SU-DHL-6 (cell line): ENCODE measurements around the gene TEAD3.

Experiments used
- H2AFZ ChIP-seq: fragments of 200-600 bp; sonication (generic); 2 replicates; pipeline ENCODE4 v1.6.1; 2014; ENCODE audit warnings: low read depth, mild to moderate bottlenecking, moderate library complexity, mixed read lengths, antibody characterized with exemption, low read length; ENCODE audit not compliant: severe bottlenecking
- H3F3A ChIP-seq: fragments of 200-600 bp; shearing (Covaris generic); 2 replicates; pipeline ENCODE4 v1.6.0; 2016; ENCODE audit warnings: antibody characterized with exemption, mild to moderate bottlenecking; ENCODE audit not compliant: insufficient read depth
- H3K27ac ChIP-seq: fragments of 200-600 bp; sonication (generic); 2 replicates; pipeline ENCODE4 v1.5.1; 2016; ENCODE audit warnings: low read depth, mild to moderate bottlenecking, low read length, moderate library complexity, mixed read lengths
- H3K27me3 ChIP-seq: fragments of 200-600 bp; sonication (generic), shearing (Covaris generic); 2 replicates; pipeline ENCODE4 v1.6.0; 2014; ENCODE audit warnings: mild to moderate bottlenecking, low read length
- H3K36me3 ChIP-seq: fragments of 200-600 bp; sonication (generic); 2 replicates; pipeline ENCODE4 v1.6.1; 2014; ENCODE audit warnings: mild to moderate bottlenecking, low read length, mixed read lengths
- H3K4me2 ChIP-seq: fragments of 300-600, 200-600 bp; shearing (Covaris generic), sonication (generic); 2 replicates; pipeline ENCODE4 v1.6.0; 2014; ENCODE audit warnings: low read length, low read depth, mild to moderate bottlenecking; ENCODE audit not compliant: poor library complexity, severe bottlenecking
- H3K4me3 ChIP-seq: fragments of 200-600 bp; sonication (generic); 2 replicates; pipeline ENCODE4 v1.5.1; 2014; ENCODE audit warnings: antibody characterized with exemption, low read length, mild to moderate bottlenecking, mixed read lengths; ENCODE audit not compliant: insufficient read depth, poor library complexity, severe bottlenecking
- H3K79me2 ChIP-seq: fragments of 200-600 bp; sonication (generic); 2 replicates; pipeline ENCODE4 v1.6.1; 2014; ENCODE audit warnings: mild to moderate bottlenecking, low read length, moderate library complexity; ENCODE audit not compliant: insufficient read depth
- H3K9ac ChIP-seq: fragments of 200-600 bp; sonication (generic); 2 replicates; pipeline ENCODE4 v1.7.0; 2014; ENCODE audit warnings: mild to moderate bottlenecking, low read length
- H3K9me2 ChIP-seq: fragments of 200-600 bp; sonication (generic); replicated peaks from 2 replicates; pipeline ENCODE4 v1.6.1; 2014; ENCODE audit warnings: low read length; ENCODE audit not compliant: insufficient read depth
- H3K9me3 ChIP-seq: fragments of 200-600 bp; sonication (generic); 2 replicates; pipeline ENCODE4 v1.6.1; 2014; ENCODE audit warnings: low read length, mixed read lengths; ENCODE audit not compliant: insufficient read depth
- H4K20me1 ChIP-seq: fragments of 200-600 bp; sonication (generic); 2 replicates; pipeline ENCODE4 v1.6.1; 2014; ENCODE audit warnings: low read depth, mild to moderate bottlenecking, antibody characterized with exemption, low read length, moderate library complexity, mixed read lengths
- CTCF ChIP-seq: fragments of 200-600 bp; sonication (generic); IDR thresholded peaks from one replicate; pipeline ENCODE4 v1.5.1; 2017; ENCODE audit warnings: antibody characterized with exemption, mild to moderate bottlenecking, low read length, moderate library complexity; ENCODE audit not compliant: insufficient read depth, poor library complexity, severe bottlenecking
- EZH2phosphoT487 ChIP-seq: fragments of 200-600 bp; sonication (generic), shearing (Covaris generic); conservative IDR thresholded peaks from 2 replicates; pipeline ENCODE4 v1.6.1; 2018; ENCODE audit warnings: mild to moderate bottlenecking, antibody characterized with exemption, low read length, moderate library complexity, mixed read lengths

The TEAD3 gene

GRCh38 chr6:35501784-35502183, 4.9 kb upstream of the TEAD3 start:
- H3K79me2 ChIP-seq: no peaks in the 10 kb centered on the region
- H3K27me3 ChIP-seq: no peaks in the 10 kb centered on the region
- no peak overlapping the region for H3K4me2 ChIP-seq
- no peak overlapping the region for H3K4me3 ChIP-seq
- no peak overlapping the region for H3K9ac ChIP-seq
- no peaks in the 10 kb centered on the region for H3F3A ChIP-seq
- no peak for TF ChIP-seq CTCF
- no peak for TF ChIP-seq EZH2phosphoT487
- no peaks in the 10 kb centered on the region for H3K9me2 ChIP-seq
- H2AFZ ChIP-seq: no peak overlapping the region
- H4K20me1 ChIP-seq: no peaks in the 10 kb centered on the region
- no peak overlapping the region for H3K27ac ChIP-seq
- H3K36me3 ChIP-seq: no peaks in the 10 kb centered on the region
- H3K9me3 ChIP-seq: no peaks in the 10 kb centered on the region

GRCh38 chr6:35500782-35501181, 3.9 kb upstream of the TEAD3 start:
- Histone ChIP-seq H3K9ac (no peak overlapping the region), H3K9me2 (no peaks in the 10 kb centered on the region), H3K79me2 (no peaks in the 10 kb centered on the region), H3K9me3 (no peaks in the 10 kb centered on the region), H3K27ac (no peak overlapping the region), H3F3A (no peaks in the 10 kb centered on the region), H4K20me1 (no peaks in the 10 kb centered on the region), H3K4me3 (no peak overlapping the region), H3K36me3 (no peaks in the 10 kb centered on the region), H3K27me3 (no peaks in the 10 kb centered on the region), H3K4me2 (no peak overlapping the region), H2AFZ (no peak overlapping the region)
- TF ChIP-seq EZH2phosphoT487: no peak

GRCh38 chr6:35499372-35499771, 2.5 kb upstream of the TEAD3 start:
- Histone ChIP-seq H4K20me1 (no peaks in the 10 kb centered on the region), H3K9me3 (no peaks in the 10 kb centered on the region), H3F3A (no peaks in the 10 kb centered on the region), H3K79me2 (no peaks in the 10 kb centered on the region), H3K27ac (no peak overlapping the region), H3K9ac (no peak overlapping the region), H3K4me2 (no peak overlapping the region), H3K27me3 (no peaks in the 10 kb centered on the region), H3K4me3 (no peak overlapping the region), H2AFZ (no peak overlapping the region), H3K9me2 (no peaks in the 10 kb centered on the region), H3K36me3 (no peaks in the 10 kb centered on the region)
- TF ChIP-seq CTCF (no peak), EZH2phosphoT487 (no peak)

- no peaks in the 10 kb centered on the region for H3K9me3 ChIP-seq
- H3K27me3 ChIP-seq: no peaks in the 10 kb centered on the region
- no peaks in the 10 kb centered on the region for H3F3A ChIP-seq
- H3K4me2 ChIP-seq: no peak overlapping the region
- TF ChIP-seq EZH2phosphoT487 (no peak), CTCF (no peak)
- no peak overlapping the region for H3K4me3 ChIP-seq
- no peak overlapping the region for H2AFZ ChIP-seq
- H3K9me2 ChIP-seq: no peaks in the 10 kb centered on the region
- no peak overlapping the region for H3K9ac ChIP-seq
- no peaks in the 10 kb centered on the region for H4K20me1 ChIP-seq
- H3K27ac ChIP-seq: no peak overlapping the region
- no peaks in the 10 kb centered on the region for H3K36me3 ChIP-seq
- no peaks in the 10 kb centered on the region for H3K79me2 ChIP-seq
These were observed 1.7 kb upstream of the TEAD3 start for GRCh38 chr6:35498422-35499067.
